ENCODE measurements around the gene PTPRE.

DNA sequence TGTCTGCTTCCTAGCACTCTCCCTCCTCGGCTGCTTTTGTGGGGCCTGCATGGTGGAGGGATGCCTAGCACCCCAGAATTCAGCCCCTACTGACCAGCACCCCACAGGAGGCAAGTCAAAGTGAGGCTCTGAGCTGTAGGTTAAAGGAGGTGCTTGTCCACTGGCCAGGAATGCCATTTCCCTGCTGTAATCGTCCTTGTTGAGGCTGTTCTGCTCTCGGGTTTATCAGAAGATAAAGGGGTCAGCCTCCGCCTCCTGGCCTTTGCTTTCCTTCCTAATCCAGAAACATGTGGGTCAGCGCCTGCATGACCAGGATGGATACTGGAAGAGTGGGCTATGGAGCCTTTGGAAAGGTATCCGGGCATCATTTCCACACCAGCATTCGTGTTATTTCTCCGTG lies 120.4 kb downstream of the PTPRE start:
- TF ChIP-seq POLR2AphosphoS5 (IDR thresholded peaks at IDR 0.05; ENCODE audit: low read depth, low read length), result no peak
- TF ChIP-seq TAF1 (IDR thresholded peaks at IDR 0.05; ENCODE audit: borderline replicate concordance, insufficient read depth, low read length), result no peak
- TF ChIP-seq, protein P1, sequence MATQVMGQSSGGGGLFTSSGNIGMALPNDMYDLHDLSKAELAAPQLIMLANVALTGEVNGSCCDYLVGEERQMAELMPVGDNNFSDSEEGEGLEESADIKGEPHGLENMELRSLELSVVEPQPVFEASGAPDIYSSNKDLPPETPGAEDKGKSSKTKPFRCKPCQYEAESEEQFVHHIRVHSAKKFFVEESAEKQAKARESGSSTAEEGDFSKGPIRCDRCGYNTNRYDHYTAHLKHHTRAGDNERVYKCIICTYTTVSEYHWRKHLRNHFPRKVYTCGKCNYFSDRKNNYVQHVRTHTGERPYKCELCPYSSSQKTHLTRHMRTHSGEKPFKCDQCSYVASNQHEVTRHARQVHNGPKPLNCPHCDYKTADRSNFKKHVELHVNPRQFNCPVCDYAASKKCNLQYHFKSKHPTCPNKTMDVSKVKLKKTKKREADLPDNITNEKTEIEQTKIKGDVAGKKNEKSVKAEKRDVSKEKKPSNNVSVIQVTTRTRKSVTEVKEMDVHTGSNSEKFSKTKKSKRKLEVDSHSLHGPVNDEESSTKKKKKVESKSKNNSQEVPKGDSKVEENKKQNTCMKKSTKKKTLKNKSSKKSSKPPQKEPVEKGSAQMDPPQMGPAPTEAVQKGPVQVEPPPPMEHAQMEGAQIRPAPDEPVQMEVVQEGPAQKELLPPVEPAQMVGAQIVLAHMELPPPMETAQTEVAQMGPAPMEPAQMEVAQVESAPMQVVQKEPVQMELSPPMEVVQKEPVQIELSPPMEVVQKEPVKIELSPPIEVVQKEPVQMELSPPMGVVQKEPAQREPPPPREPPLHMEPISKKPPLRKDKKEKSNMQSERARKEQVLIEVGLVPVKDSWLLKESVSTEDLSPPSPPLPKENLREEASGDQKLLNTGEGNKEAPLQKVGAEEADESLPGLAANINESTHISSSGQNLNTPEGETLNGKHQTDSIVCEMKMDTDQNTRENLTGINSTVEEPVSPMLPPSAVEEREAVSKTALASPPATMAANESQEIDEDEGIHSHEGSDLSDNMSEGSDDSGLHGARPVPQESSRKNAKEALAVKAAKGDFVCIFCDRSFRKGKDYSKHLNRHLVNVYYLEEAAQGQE (IDR thresholded peaks at IDR 0.05; ENCODE audit: insufficient read depth in 1 of 2, low read depth in 2 of 2, low read length in 2 of 2), result no peak
- TF ChIP-seq SIN3A (IDR thresholded peaks at IDR 0.05; ENCODE audit: borderline replicate concordance, insufficient read depth, low read length), result no peak

All from PFSK-1 (cell line).